Activated CD4-positive, alpha-beta memory T cell treated with anti-CD3 and anti-CD28 coated beads, Interleukin-2, amount 10 ng/mL, durations not matched to agents 7 days and 5 days (primary cell): Measurements from ENCODE around the gene ABCC4. TPM values are rescaled to one million over a fixed set of nuclear protein-coding genes. Genes with fewer than 3 reads are reported as not detected.

Experiments used
- CTCF ChIA-PET: fragments of 350-600 bp; sonication (Branson Sonifier 250); formaldehyde crosslinking; loops from one replicate; lab custom pipeline; 2021; ENCODE audit warnings: antibody characterized with exemption, inconsistent platforms; lab: Charles Lee
- POLR2A ChIA-PET: fragments of 350-600 bp; sonication (Branson Sonifier 250); formaldehyde crosslinking; loops from one replicate; lab custom pipeline; 2021; ENCODE audit warnings: antibody characterized with exemption; lab: Charles Lee
- DNase-seq: peaks from one replicate; pipeline ENCODE4 v3.0.0-alpha.2; 2020
- H3K27ac Mint-ChIP-seq: one replicate; pipeline ENCODE4 v1.8.0; 2021; ENCODE audit warnings: mild to moderate bottlenecking, mixed read lengths
- H3K27me3 Mint-ChIP-seq: one replicate; pipeline ENCODE4 v1.8.0; 2021; ENCODE audit warnings: mixed read lengths
- H3K36me3 Mint-ChIP-seq: one replicate; pipeline ENCODE4 v1.8.0; 2021; ENCODE audit warnings: low read depth, mixed read lengths
- H3K4me1 Mint-ChIP-seq: one replicate; pipeline ENCODE4 v1.8.0; 2021; ENCODE audit warnings: mixed read lengths
- H3K4me3 Mint-ChIP-seq: one replicate; pipeline ENCODE4 v1.8.0; 2021; ENCODE audit warnings: mild to moderate bottlenecking, mixed read lengths
- H3K9me3 Mint-ChIP-seq: one replicate; pipeline ENCODE4 v1.8.0; 2021; ENCODE audit warnings: mixed read lengths
- total RNA-seq, 2 experiments: library from RNA; stranded (reverse); gene quantifications; one replicate each; pipeline ENCODE4 v1.2.3, GENCODE V29; 2021

The ABCC4 gene
- total RNA-seq, 2 experiments from 2014 or later = 3.8 to 4.5 TPM

GRCh38 chr13:94974015-94974951 is 327.0 kb downstream of the ABCC4 start:
- CTCF ChIA-PET = no interaction called here
- Mint-ChIP-seq H3K4me1 (no peaks in the 10 kb centered on the region), H3K27ac (no peak overlapping the region), H3K4me3 (no peak overlapping the region), H3K27me3 (peaks cover 21% of the 10 kb centered on the region), H3K36me3 (no peaks in the 10 kb centered on the region), H3K9me3 (no peaks in the 10 kb centered on the region)
- no peak for DNase-seq
- POLR2A ChIA-PET = no interaction called here

GRCh38 chr13:94972262-94972661 is 329.0 kb downstream of the ABCC4 start:
- DNase-seq = no peak
- no peak overlapping the region for H3K27ac Mint-ChIP-seq
- H3K36me3 Mint-ChIP-seq = no peaks in the 10 kb centered on the region
- H3K4me3 Mint-ChIP-seq = no peak overlapping the region
- no peaks in the 10 kb centered on the region for H3K9me3 Mint-ChIP-seq
- CTCF ChIA-PET = no interaction called here
- H3K4me1 Mint-ChIP-seq = peaks cover 3% of the 10 kb centered on the region
- H3K27me3 Mint-ChIP-seq = peaks cover 31% of the 10 kb centered on the region
- POLR2A ChIA-PET = no interaction called here
